GM19395 (cell line): ENCODE measurements around the gene PTPRD.
A peak's percentile ranks its signal among the peaks of the same experiment; 100 is the strongest.
"Not testable (repeated sequence)": the region's sequence is repeated elsewhere in the genome, so short reads cannot be mapped to it uniquely, and the experiment has no call there.

Experiments used
- ATAC-seq: cut with Tn5 transposase; IDR thresholded peaks from one replicate; pipeline ENCODE4 v1.9.1; 2021; ENCODE audit warnings: mild to moderate bottlenecking, moderate library complexity; ENCODE audit not compliant: unreplicated experiment

PTPRD gene

DNA sequence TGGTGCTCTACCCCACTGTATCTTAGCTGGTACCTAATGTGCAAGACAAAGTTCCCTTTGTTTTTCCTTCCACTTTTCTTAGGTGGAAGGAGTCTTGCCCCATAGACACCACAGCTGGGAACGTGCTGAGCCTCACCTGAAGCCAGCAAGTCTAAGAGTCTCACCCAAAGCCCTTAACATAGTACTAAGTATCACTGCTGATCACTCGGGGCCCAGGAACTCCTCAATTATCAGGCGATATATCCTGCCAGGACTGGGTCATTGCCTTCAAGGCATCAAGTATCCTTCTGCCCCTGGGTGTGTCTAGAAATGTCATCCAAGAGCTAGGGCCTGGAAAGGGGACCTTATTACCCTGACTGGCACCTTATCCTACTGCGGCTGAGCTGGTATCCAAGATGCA is 123.9 kb downstream of the PTPRD start:
- ATAC-seq: no peak

DNA sequence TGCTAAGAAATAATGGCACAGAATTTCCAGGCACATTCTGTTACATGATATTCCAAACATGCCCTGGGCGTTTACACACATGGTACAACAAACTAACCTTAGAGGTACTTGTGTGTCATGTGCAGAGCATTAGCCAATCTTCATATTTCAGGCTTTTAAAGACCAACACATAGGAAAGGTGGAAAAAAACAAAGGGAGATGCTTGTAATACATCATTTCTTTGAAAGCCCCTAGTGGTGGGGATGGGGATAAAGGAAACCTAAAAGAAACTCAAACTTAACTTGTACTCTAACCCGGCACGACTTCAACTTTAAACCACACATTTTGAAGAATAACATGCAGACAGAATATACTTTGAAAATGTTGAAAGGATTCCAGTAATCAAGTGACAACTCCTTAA is 133.6 kb downstream of the PTPRD start:
- ATAC-seq: no peak

DNA sequence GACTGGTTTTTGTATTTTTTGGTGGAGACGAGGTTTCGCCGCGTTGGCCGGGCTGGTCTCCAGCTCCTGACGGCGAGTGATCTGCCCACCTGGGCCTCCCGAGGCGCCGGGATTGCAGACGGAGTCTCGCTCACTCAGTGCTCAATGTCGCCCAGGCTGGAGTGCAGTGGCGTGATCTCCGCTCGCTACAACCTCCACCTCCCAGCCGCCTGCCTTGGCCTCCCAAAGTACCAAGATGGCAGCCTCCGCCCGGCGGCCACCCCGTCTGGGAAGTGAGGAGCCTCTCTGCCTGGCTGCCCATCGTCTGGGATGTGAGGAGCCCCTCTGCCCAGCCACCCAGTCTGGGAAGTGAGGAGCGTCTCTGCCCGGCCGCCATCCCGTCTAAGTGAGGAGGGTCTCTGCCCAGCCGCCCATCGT is 163.6 kb downstream of the PTPRD start:
- not testable (repeated sequence) for ATAC-seq

DNA sequence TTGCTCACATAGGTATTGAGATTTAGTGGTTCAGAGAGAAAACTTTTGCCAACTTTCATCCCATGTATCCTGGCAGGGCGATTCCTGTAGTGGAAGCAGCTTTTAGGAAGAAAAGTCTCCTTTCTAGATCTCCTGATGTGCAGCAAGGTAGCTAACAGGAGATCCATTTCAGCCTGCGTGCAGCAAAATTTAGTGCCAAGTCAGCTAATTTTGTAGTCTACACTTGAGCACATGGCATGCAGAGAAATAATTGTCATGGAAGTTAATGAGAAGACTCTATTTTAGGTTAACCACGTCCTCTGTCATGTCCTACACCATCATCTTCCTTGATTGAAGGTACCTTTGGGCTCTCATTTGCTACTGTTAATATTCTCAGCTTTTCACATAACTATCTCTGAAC is 165.8 kb downstream of the PTPRD start:
- ATAC-seq: no peak

DNA sequence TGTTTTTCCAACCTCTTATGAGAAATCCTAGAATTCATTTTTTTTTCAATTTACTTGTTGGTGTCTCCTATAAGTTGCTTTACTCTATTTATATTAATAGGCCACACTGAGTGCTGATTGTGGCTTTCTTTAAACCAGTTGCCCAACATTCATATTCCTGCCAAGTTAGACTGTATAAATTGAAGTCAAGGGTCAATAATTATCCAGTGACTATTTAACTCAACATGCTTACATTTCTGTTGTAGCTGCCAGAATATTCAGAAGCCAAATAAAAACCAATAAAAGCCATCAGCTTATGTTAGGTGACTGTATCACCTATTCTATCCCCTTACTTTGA is 169.0 kb downstream of the PTPRD start:
- ATAC-seq: no peak

DNA sequence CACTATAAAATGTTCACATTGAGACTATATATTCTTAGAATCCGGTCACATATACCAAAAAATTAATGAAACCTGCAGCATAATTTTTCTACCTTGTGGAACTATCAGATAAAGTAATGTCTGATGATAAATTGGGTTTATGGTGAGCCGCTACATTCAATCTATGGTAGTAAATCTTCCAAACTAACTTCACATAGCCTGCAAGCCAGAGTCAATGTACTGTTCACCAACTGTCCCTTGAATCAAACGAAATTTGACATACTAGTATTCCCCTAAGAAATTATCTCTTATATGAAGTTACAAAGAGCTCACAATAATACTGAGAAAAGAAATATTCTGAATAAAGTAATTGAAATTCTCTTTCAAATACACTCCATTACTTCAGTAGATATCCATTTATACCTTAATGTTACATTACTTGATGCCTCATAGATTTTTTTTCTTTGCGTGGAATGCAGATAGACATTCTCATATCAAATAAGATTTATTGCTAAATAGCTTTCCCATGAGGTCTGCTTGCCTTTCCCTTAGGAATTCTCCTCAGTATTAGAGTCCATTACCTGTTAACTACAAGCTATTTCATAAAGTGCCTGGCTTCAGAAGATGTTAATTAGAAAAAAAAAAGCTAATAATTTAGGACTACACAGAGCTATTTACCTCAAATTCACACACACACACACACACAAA is 169.5 kb downstream of the PTPRD start:
- no peak for ATAC-seq

DNA sequence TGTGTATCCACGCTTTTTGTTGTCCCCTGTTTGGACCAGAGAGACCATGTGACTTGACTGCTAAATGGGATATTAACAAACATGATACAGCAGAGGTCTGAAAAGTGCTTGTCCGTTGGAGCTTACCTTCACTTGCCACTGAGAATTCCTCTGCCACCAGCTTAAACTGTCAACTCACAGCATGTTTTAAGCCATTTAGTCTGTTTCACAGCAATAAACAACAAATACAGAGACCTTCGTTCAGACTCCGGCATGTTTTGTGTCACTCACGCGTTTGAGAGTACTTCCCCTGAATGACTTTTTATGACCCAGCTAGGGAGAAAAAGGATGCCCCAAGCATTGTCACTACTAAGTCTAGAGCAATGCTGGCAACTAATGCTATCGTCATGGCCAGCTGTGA is 173.8 kb downstream of the PTPRD start:
- no peak for ATAC-seq

DNA sequence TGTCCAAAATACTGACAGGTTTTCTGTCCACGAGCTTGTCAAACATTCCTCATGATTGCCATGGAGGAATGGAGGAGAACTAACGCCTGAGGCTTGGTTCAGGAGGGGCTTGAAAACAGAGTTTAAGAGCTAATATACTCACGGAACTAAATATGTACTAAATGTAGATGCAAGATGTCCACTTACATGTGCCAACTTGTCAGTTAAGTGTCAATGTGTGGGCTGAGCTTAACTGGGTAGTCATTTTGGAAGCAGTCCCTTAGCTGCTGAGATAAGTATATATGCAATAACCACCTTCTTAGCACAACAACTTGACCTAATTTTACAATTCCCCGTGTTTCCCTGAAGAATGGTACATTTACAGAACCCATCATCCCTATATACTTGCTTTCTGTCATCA is 176.0 kb downstream of the PTPRD start:
- no peak for ATAC-seq

DNA sequence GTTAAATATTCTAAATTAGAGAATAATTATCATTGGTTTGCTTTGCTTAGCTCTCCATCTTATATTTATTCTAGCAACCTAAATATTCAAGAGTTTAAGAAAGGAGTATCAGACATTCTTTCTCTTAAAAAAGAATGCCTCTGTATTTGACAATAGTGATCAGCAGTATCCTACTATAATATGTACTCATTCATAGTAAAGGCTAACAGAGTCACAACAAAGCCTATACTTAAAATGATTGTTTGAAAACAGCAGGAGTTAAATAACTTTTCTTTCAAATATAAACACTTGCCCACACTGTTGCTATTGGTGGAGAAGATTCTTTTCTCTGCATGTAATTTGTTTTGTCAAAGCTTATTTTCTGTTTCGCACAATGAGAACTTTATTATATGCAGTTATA is 178.4 kb downstream of the PTPRD start:
- ATAC-seq: no peak

DNA sequence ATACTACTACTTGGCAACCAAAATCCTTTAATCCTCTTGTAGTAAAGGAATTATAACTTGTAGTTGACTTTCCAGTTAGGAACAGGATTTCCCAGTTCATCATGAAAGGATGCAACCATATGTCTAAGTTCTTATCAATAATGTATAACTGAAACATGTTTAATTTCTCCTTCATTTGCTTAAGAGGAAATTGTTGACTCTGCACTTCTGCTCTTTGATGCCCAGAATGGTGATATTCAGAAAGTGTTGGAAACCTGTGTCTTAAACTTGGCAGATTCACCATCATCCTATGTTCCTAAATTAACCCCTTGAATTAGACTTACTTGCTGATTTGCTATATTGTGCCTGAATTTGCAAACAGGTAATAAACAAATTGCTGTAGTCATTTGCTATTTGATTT is 201.5 kb downstream of the PTPRD start:
- no peak for ATAC-seq

DNA sequence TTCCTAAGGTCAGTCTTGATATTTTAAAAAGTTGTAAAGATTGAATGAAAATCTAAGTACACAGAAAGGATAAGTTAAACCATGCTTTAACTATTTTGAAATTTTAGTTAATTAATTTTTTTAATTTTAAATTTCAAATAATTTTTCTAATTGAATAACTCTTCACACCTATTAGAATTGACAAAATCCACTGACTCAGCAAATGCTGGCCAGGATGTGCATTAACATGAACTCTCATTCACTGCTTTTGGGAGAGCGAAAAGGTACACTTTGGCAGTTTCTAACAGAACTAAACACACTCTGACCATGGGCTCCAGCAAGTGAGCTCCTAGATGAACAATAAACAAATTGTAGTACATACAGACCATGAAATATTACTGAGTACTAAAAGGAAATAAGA is 209.5 kb downstream of the PTPRD start:
- no peak for ATAC-seq

DNA sequence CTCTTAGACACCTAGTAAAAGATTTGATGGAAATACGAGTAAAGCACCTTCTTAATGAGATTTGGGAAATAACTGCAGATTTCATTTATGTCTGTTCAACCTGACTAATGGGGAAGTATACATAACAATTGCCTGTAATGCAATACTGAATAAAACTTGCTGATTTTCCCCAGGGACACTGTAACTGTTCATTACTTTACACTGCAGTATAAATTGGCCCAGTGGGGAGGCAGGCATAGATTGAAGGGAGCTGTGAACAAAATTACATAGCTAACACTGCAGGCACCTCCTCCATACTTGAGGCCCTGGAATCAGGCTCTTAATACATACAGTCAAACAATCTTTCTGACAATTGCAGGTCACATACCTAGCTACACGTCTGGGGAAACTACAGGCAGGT is 216.2 kb downstream of the PTPRD start:
- ATAC-seq: no peak

DNA sequence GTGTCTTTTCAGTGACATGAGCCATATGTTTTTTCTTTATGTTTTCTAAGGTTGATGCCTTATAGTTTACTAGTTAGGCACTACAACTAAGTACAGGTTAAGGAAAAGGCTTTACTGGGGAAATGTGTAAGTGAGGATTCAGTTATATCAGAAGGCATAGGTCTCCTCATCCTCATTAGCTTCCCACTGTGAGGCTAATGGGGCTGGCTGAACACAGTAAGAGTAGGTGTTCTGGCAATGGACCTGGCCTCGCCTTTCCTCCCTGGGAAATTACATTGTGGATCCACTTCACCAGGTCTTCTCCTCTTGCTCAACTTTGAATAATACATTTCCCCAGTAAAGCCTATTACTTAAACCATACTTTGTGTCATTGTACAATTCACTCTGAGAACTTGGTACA is 225.5 kb downstream of the PTPRD start:
- no peak for ATAC-seq

DNA sequence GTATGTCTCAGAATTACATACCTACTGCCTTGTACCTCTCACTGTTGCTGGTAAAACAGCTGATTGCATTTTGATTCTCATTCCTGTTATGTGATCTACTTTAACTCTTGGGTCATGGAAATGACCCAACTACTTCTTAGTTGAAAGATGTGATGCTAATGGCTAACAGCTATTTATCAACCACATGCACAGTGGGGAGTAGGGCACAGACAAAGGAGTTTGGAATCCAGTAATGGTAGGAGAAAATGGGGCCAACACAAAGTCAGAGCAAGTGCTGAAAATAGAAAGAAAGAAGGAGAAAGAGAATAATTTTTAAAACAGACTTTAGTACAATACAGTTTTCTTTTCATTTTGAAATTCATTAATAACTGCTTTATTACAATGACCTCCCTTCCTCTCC is 241.0 kb downstream of the PTPRD start:
- ATAC-seq: no peak

DNA sequence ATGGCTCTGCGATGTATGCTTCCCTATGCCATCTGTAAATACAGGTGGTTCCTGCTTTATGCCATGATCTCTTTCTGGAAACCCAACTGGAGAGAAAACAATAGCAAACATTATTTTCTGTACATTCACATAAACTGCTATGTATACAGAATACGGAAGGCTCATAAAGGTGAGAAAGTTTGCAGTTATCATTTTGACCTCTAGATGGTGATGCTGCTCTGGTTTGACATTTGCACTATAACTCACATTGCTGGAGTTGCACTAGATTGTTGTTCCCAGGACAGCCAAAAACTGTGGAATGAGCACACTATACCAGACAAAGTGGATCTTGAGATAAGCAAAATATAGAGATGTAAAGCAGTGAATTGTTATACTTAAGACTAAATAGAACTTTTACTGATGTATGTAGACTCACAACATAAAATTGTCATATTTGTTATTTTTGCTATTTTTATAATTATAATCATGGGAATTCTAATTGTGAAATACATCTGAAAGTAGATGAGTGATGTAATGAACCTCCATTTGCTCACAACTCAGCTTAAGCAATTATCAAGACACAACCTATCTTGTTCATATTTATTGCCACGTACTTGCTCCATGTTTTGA is 246.5 kb downstream of the PTPRD start:
- peak; percentile 90 for ATAC-seq

DNA sequence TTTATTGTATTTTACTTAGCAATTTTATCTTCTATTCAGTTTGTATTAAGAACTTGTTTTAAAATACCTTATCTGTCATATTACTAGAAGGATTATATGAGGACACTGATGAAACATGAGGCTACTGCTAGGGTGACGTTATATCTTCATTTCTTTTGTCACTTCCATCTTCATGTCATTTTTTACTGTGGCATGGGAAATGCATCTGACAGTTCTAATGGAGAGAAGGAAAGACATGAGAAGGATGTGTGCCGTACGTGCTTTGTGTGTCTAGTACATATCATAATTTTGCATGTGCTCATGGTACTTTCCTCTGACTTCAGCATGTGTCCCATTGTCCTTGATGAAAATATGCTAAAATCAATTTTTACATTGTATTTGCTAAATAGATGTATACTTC is 258.2 kb downstream of the PTPRD start:
- no peak for ATAC-seq

DNA sequence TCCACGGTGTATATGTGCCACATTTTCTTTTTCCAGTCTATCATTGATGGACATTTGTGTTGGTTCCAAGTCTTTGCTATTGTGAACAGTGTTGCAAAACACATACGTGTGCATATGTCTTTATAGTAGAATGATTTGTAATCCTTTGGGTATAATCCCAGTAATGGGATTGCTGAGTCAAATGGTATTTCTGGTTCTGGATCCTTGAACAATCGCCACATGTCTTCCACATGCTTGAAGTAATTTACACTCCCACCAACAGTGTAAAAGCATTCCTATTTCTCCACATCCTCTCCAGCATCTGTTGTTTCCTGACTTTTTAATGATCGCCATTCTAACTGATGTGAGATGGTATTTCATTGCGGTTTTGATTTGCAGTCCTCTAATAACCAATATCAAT is 267.2 kb downstream of the PTPRD start:
- not testable (repeated sequence) for ATAC-seq

DNA sequence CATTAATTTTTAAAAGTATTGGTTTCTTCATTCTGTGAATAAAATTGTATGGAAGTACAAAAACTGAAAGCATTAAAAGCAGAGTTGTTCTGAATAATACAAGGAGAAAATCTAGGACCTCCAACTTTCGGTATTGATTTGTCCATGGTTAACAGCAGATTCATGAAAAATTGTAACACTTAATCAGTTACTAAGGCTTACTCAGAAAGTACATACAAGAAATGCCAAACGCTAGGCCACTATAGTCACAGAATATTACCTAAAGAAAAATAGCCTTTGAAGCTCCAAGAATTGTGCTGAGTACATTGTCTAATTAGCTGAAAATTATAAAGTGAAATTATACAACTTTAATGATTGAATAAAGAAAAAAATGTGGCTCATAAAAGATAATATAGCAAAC is 271.7 kb downstream of the PTPRD start:
- ATAC-seq: no peak

DNA sequence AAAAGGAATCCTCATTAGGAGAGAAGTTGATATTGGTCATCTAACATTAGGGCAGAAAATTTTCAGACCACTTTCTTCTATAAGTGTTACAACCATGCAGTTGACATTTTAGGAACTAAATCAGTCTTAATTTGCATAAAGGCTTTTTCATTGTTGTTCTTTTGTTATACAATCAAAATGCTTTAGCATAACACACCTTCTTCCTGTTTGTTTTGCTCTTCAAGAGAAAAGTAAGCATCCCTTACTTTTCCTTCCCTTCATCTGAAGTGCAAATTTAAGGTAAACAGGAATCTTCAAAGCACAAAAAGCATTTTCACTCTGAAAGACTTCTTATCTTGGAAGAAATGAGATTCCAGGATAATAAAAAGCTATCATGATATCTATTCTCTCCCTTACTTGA is 273.6 kb downstream of the PTPRD start:
- ATAC-seq: no peak

DNA sequence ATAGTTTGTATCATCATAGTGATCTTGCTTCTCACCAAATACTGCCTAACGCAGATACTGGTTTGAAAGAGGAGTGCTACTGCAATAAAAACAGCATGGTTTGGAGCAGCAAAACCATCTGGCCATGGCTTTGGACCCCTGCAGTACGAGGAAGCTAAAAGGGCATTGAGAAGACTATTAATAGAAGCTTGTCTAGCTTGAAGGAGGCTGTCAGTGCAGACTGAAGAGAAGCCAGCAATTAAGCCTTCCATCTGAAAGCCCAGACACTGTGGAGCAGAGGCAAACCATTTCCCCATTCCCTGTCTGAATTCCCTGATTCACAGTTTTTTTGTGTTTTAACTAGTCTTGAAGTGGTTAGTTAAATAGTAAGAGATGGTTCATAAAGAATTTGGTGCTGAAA is 281.6 kb downstream of the PTPRD start:
- no peak for ATAC-seq

DNA sequence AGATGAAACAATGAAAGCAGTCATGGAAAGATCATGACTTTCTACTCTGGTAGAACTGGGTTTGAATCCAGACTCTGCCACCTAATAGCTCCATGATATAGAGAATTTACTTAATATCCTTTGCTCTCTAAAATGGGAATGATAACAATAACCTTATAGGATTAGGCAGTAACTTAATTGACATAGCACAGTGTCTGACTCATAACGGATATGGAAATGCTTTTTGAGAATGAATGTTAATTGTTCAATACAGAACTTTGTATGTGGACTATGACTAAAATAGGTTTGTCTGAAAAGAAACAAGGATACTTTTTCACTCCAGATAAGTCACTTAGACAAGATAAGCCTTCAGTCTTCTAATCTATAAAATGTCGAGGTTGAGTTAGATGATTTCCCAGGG is 330.7 kb downstream of the PTPRD start:
- no peak for ATAC-seq

DNA sequence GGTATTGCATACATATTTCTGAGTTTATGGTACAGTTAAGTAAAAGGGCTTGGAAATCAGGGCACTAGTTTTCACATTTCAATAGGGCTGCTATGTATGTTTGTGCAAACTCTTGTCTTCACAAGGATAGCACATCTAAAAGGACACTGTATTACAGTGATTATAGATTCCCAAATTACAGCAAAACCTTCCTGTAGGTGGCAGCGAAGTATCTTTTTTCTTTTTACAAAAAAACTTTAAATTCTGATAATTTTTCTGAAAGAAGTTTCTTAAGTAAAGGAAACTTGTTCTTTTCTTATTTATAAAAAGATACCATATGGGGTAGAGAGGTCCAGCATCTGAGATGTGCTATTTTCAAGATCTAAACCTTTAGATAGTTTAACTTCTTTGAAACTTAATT is 337.8 kb downstream of the PTPRD start:
- no peak for ATAC-seq

DNA sequence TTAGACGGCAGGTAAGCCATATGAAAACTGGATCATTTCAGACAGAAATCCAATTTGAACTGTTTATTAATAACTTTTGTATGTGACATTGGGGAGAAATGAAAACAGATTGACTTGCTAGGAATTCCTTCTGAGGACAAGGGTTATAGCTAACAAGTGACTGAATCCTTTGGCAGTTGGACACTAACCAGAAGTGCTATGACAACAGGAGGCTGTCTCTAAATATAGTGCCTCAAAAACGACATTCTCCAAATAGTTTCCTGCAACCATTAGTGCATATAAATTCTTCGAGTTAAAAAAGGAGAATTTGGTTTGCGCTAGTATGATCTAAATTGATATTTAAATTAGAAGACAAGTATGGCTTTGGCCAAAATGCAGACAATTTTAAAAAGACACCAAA is 338.6 kb downstream of the PTPRD start:
- no peak for ATAC-seq
